ENCODE results near the gene PRDM15.

The PRDM15 gene

DNA sequence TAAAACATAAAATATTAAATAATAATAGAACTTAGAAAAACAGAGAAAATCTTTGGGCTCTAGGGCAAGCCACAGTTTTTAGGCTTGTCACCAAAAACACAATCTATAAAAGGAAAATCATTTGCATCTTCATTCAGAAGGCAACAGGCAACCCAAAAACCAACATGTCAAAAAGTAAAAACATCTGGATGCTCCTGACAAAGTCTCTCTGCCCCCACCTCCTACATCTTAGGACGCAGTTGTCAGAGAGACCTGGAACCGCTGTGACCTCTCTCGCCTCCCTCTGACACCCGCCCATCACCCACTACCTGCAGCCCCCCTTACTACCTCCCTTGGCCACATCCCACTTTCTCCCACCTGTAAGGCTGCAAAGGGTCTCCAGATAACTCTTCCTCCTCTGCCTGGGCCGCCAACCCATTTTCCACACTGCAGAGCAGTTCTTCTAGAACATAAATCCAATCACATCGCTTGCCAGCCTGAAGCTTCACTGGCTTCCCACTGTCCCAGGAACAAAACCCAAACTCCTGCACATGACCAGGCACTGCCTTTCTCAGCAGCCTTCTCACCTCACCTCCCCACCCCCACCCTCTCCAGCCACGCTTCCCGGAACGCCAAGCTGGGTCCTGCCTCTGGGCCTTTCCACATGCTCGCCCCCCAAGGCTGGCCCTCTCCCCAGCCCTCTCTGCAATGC lies 14.7 kb downstream of the PRDM15 start:
- no peak for DNase-seq (ENCODE audit: low read depth in 2 of 2)

DNA sequence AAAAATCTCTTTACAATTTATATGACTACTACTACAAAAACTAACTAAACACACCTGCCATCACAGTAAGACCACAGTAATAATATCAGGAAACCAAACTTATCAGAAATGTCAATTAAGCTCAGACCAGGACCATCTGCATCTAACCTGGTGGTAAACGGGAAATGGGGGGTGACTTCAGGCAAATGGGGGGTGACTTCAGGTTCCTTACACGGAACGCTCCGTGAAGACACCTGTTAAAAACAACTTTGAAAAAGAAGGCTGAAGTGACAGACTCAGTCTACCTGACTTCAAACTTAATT lies 15.8 kb downstream of the PRDM15 start:
- no peak for DNase-seq (ENCODE audit: low read depth in 2 of 2)

DNA sequence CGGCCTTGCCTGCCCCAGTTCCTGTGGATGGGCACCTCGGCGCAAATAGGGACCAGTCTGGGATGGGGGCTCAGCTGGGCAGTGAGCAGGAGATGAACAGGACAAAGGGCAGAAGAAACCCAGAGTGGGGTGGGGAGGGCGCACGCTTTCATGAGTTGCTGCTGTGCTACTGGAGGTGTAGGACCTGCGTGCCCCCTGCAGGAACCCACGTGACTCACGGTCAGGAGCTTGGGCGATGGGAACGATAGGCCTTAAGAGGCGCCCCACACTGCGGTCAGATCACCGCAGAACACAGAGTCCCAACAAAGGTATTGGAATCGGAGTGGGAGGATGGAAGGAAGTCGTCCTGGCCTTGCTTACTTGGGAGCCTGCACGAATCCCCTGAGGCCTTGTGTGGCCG lies 17.2 kb downstream of the PRDM15 start:
- DNase-seq (ENCODE audit: low read depth in 2 of 2), result no peak

- DNase-seq (ENCODE audit: low read depth in 2 of 2), result no peak
Observed at GRCh38 chr21:41861255-41861654, 17.9 kb downstream of the PRDM15 start.

- DNase-seq (ENCODE audit: low read depth in 2 of 2), result no peak
Observed at GRCh38 chr21:41859297-41859980, 19.7 kb downstream of the PRDM15 start.

- no peak for DNase-seq (ENCODE audit: low read depth in 2 of 2)
Observed at GRCh38 chr21:41858466-41859296, 20.5 kb downstream of the PRDM15 start.

DNA sequence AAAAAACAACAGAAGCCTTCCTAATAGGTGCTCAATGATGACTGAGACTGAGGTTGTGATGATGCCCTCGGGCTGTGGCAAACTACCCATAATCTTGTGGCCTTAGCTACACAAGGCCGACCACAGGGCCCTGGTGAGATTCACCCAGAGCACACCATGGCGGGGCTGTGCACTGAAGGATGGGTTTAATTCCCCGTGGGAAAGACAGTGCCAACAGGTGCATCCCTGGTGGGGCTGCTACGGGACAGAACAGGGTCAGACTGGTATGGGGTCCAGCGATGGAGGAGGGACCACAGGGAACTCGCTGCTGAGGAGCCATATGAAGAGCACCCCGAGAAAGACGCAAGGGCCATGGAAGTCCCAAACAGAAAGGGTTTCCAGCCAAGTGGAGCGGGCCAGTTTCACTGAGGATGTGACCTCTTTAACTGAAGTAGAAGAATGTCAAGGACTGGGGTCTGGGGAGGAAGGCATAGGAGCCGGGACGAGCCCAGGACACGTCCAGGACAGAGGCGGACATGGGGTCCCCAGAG lies 21.3 kb downstream of the PRDM15 start:
- no peak for DNase-seq (ENCODE audit: low read depth in 2 of 2)

GRCh38 chr21:41856572-41856971 lies 22.6 kb downstream of the PRDM15 start:
- DNase-seq (ENCODE audit: low read depth in 2 of 2), result no peak

DNA sequence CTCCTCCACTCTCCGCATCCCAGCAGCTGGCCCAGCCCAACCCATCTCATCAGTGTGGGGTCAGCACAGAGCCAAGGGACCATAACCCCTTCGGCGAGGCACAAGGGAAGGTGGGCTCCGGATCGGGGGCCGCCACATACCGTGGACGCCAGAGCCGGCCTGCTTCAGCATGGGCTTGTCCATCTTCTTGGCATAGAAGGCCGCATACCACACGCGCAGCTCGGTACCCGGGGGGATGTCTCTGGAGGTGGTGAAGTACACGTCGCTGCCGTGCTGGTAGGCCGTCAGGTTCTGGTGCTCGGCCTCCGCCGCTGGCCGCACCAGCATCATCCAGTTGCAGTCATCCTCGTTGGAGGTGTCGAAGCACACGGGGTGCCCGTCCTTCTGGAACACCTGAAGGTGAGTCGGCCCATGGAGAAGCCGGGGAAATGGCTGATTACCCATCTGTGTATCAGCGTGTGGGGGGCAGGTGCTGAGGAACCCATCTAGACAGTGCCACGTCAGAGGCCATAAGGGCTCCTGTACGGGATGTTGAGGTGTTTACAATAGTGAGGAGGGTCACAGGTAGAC lies 24.6 kb downstream of the PRDM15 start:
- DNase-seq (ENCODE audit: low read depth in 2 of 2), result no peak

DNA sequence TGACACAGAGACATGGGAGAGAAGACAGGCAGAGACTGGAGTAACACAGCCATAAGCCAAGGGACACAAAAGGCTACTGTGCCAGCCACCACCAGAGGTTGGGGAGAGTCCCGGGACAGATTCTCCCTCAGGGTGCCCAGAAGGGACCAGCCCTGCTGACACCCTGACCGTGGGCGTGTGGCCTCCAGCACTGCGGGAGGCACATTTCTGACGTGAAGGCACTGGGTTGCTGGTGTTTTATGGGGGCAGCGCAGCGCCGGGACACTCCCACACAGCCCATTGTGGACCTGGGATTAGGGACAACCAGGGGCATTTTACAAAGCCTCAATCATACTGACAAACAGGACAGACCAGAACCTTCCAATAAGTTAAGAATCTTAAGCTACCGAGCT lies 26.2 kb downstream of the PRDM15 start:
- DNase-seq (ENCODE audit: low read depth in 2 of 2), result no peak

DNA sequence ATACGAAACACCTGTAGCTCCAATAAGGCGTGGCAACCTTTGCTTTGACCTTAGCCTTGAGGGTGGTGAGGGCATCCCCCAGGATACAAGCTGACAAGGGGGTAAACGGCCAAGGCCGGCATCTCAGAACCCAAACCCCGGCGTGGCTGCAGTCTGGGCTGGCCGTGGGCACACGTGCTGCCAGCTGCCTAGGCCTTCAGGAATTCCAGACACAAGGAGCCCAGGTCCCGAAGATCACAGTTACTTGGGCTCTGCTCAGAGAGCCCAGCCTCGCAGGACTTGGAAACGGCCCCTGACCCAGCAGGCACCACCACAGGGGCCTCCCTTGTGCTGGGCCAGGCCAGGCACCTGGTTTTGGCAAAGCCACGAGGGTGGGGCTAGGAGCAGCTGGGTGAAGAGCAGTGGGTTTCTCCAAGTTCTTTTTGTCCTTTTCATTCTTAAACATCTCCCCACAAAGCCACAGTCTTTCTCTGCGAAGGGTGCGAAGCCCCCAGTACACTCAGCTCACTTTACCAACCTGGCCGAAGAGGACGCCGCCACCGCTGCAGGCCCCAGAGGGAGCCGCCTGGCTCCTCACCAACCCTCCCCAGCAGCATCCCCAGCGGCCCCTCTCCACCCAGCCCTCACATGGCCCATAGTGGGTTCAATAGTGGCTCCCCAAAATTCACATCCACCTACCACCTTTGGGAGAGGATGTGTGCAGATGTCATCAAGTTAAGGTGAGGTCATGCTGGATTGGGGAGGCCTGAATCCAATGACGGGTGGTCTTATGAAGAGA lies 26.8 kb downstream of the PRDM15 start:
- no peak for DNase-seq (ENCODE audit: low read depth in 2 of 2)

DNA sequence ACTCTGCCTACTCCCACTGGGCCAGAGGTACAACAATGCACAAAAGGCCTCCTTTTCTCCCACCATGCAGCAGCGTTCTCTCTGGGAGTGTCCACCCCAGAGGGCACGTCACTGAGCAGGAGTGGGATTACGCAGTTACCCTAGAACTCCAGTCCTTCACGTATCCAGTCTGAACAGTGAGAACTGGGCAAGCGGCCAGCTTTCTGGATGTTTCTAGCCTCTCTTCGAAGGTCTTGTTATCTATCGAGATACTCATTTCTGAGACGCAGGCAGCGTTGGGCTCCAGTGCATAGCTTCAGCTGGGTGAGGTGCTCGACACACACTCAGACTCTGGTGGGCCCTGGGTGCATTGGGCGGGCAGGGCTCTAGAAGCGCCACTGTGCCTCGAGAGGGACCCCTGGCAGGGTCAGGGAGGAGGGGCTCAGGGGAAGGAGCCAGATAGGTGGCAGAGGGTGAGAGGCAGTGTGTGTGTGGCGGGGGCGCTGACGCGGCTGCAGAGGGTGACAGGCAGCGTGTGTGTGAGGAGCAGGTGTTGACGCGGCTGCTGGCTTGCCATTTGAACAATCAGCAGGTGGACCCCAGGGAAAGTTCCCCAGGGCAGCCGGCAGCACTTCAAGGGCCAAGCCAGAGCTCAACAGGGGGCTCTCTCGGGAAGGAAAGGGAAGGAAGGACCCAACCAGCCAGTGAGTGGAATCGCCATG lies 27.9 kb downstream of the PRDM15 start:
- no peak for DNase-seq (ENCODE audit: low read depth in 2 of 2)

DNA sequence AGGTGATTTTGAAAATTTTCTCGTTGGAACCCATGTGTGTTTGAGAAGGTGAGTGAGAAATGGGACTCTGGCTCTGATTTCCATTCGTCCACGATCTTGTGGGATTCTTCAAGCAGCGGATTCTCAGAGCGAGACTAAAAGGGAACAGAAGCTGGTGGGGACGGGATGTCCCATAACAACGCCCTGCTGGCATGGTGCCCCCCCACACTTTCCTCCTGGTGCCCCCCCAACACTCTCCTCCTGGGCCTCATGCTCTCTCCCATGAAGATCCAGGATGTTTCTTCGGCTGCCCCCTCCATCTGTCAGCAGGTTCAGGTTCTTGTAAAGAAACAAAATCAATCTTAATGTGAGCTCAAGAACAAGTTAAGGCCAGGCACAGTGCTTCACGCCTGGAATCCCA lies 29.1 kb downstream of the PRDM15 start:
- no peak for DNase-seq (ENCODE audit: low read depth in 2 of 2)

DNA sequence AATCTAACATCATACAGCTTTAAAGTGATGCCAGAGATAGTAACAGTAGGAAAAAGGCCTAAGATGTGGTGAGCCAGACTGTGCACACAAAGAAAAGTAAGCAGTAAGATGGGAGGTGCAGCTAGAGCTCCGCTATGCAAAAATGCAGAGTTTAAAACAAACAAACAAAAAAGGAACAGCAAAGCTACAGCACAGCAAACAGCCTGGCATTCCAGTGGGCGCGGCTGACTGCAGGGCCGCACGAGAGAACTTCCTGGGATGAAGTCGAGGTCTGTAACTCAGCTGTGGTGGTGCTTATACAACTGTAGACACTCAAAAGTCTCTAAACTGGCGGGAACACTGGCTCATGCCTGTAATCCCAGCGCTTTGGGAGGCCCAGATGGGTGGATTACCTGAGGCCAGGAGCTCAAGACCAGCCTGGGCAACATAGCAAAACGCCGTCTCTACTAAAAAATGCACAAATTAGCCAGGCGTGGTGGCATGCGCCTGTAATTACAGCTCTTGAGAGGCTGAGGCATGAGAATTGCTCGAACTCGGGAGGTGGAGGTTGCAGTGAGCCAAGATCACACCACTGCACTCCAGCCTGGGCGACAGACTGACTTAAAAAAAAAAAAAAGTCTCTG lies 30.1 kb downstream of the PRDM15 start:
- DNase-seq (ENCODE audit: low read depth in 2 of 2), result no peak

GRCh38 chr21:41848533-41848932 lies 30.6 kb downstream of the PRDM15 start:
- no peak for DNase-seq (ENCODE audit: low read depth in 2 of 2)

DNA sequence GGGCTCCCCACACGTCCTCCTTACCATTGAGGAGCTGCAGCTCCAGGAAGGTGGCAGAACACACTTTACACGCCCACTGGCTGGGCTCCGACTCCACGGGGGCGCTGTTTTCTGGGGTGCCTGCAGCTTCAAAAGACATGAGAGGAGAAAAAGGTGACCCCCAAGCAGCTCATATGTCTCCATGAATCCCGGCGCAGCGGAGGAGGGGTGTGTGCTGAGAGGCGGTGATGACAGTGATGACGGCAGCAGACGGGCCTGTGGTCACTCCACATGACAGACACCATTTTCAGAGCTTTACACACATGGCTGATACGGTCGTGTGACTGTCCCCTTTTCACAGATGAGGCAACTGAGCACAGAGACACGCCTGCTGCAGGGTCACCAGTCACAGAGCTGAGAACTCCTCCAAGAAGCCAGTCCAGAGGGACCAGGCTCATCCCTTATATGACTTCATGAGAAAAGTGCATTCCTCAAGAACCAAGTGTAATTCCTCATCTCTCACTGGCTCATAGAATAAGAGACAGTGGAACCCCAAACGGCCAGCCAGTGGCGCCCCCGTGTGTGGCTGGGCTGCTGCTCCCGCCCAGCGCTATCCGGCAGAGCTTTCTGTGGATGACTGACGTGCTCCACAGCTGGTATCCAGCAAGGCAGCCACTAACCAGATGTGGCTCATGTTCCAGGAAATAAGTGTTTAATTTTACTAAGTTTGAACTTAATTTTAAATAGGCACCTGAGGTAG lies 31.9 kb downstream of the PRDM15 start:
- no peak for DNase-seq (ENCODE audit: low read depth in 2 of 2)

- DNase-seq (ENCODE audit: low read depth in 2 of 2), result no peak
Observed at GRCh38 chr21:41846536-41846935, 32.6 kb downstream of the PRDM15 start.

GRCh38 chr21:41846033-41846317 lies 33.2 kb downstream of the PRDM15 start:
- no peak for DNase-seq (ENCODE audit: low read depth in 2 of 2)

- no peak for DNase-seq (ENCODE audit: low read depth in 2 of 2)
Observed at GRCh38 chr21:41845310-41846032, 33.7 kb downstream of the PRDM15 start.

Data from stimulated activated CD8-positive, alpha-beta memory T cell treated with anti-CD3 and anti-CD28 coated beads, Interleukin-7, amount 100 ng/mL, for 1 hour (primary cell).